Measurements from ENCODE around the gene ATG13. TPM values are rescaled to one million over a fixed set of nuclear protein-coding genes. Genes with fewer than 3 reads are reported as not detected.

The ATG13 gene
- total and polyA plus RNA-seq, 2 of the 8 experiments (the other 6 are each of a cell fraction or from before 2014, with no cell fraction given) = 65.0 to 77.4 TPM

- H3K9me3 ChIP-seq (ENCODE audit: insufficient read depth in 2 of 2, low read depth in 1 of 2, low read length in 1 of 2) = no peaks in the 10 kb centered on the region
- H2BK15ac ChIP-seq (ENCODE audit: low read length) = no peak overlapping the region
- H2BK120ac ChIP-seq (replicated peaks; ENCODE audit: low read depth, low read length) = no peak overlapping the region
- H2AK5ac ChIP-seq (ENCODE audit: low read depth, low read length) = no peak overlapping the region
- no peak overlapping the region for H4K8ac ChIP-seq (ENCODE audit: extremely low read depth, insufficient read depth, low read length)
- H3K36me3 ChIP-seq (ENCODE audit: control insufficient read depth in 2 of 4, insufficient read depth in 4 of 4, low read length in 3 of 4) = no peaks in the 10 kb centered on the region
- no peak overlapping the region for H3K14ac ChIP-seq (ENCODE audit: insufficient read length)
- TF ChIP-seq BCL11A (IDR thresholded peaks at IDR 0.05; ENCODE audit: low read depth in 2 of 2, low read length in 2 of 2) = no peak
- TF ChIP-seq CHD1 (IDR thresholded peaks at IDR 0.05; ENCODE audit: low read depth, low read length) = no peak
- TF ChIP-seq JUN (IDR thresholded peaks at IDR 0.05; ENCODE audit: low read depth, low read length) = no peak
- TF ChIP-seq NANOG (IDR thresholded peaks at IDR 0.05; ENCODE audit: insufficient read depth, low read depth, low read length, poor library complexity, severe bottlenecking) = no peak
- TF ChIP-seq ATF3 (IDR thresholded peaks at IDR 0.05; ENCODE audit: insufficient read depth, low read depth, low read length) = no peak
- CTCF ChIA-PET (ENCODE audit: partially characterized antibody) = no interaction called here
- H4K20me1 ChIP-seq (replicated peaks in 1 of 2; ENCODE audit: control insufficient read depth in 1 of 2, insufficient read depth in 2 of 2, low read length in 2 of 2) = peaks cover 0 to 4% of the 10 kb centered on the region in 2 experiments
- H3K4me1 ChIP-seq (replicated peaks in 1 of 4; ENCODE audit: control insufficient read depth in 3 of 4, insufficient read depth in 4 of 4, low read length in 3 of 4) = no peaks in the 10 kb centered on the region
- no peak overlapping the region for H3K4ac ChIP-seq (replicated peaks; ENCODE audit: insufficient read length, low read depth, low read length)
- H3K56ac ChIP-seq (replicated peaks; ENCODE audit: insufficient read length, low read depth, low read length) = no peak overlapping the region
- no peak overlapping the region for H3K4me2 ChIP-seq (ENCODE audit: insufficient read depth in 1 of 2, low read depth in 2 of 2, low read length in 2 of 2)
- H3K27ac ChIP-seq (ENCODE audit: low read depth, low read length) = no peak overlapping the region
- H2BK12ac ChIP-seq (ENCODE audit: low read depth, low read length) = no peak overlapping the region
- H2AFZ ChIP-seq (ENCODE audit: low read length) = no peak overlapping the region
- H3K18ac ChIP-seq (ENCODE audit: extremely low read depth, low read length) = no peak overlapping the region
- 86% methylated on average over 5 of the region's 5 CpGs; no CpG with 5 or more reads in 1 of the 2 experiments for WGBS, 2 experiments (ENCODE audit: extremely low coverage in 1 of 2, insufficient coverage in 1 of 2, insufficient read length in 1 of 2, insufficient replicate concordance in 2 of 2, low coverage in 1 of 2, low lambda C conversion rate in 2 of 2, missing lambda C conversion rate in 1 of 2)
- H3K27me3 ChIP-seq (replicated peaks in 1 of 4; ENCODE audit: control insufficient read depth in 3 of 4, extremely low read depth in 1 of 4, insufficient read depth in 3 of 4, low read length in 3 of 4) = no peaks in the 10 kb centered on the region
- no peaks in the 10 kb centered on the region for H3K23me2 ChIP-seq (ENCODE audit: low read depth, low read length)
- peaks cover 2% of the 10 kb centered on the region for H3K79me1 ChIP-seq (ENCODE audit: low read depth, low read length)
- H2BK20ac ChIP-seq (ENCODE audit: low read length) = no peak overlapping the region
- no peak overlapping the region for H3K4me3 ChIP-seq (ENCODE audit: extremely low read depth in 1 of 4, insufficient read depth in 2 of 4, low read depth in 3 of 4, low read length in 4 of 4)
- POLR2A ChIA-PET (ENCODE audit: partially characterized antibody) = interaction anchor here (1.4 kb wide), 1 partner anchor 11 kb away, joined by 7 read pairs; the partner anchor contains the start of gene AMBRA1
- no peak overlapping the region for H3K9ac ChIP-seq (replicated peaks in 1 of 4; ENCODE audit: extremely low read depth in 1 of 4, low read depth in 3 of 4, low read length in 3 of 4)
- no peak for DNase-seq (ENCODE audit: low read depth in 1 of 2, low spot score in 2 of 2)
- H2BK5ac ChIP-seq (ENCODE audit: low read depth, low read length) = no peak overlapping the region
- H3K79me2 ChIP-seq (ENCODE audit: control insufficient read depth in 1 of 2, insufficient read depth in 2 of 2, low read length in 2 of 2) = peaks cover 0 to 70% of the 10 kb centered on the region in 2 experiments; a peak in 3 of 4 replicates
- no peak overlapping the region for H4K91ac ChIP-seq (replicated peaks; ENCODE audit: insufficient read length, low read length)
- H4K5ac ChIP-seq (ENCODE audit: insufficient read length, low read depth, low read length) = no peak overlapping the region
- no peak overlapping the region for H3K23ac ChIP-seq (ENCODE audit: insufficient read length)
- FAIRE-seq = no peak
Observed at GRCh38 chr11:46582588-46582987, 34.8 kb upstream of the ATG13 start.

Measured in H1 (cell line).